ENCODE measurements around the gene ATP1A1. TPM values are rescaled to one million over a fixed set of nuclear protein-coding genes. Genes with fewer than 3 reads are reported as not detected.

Gene ATP1A1
- total RNA-seq, 1 experiment from 2014 or later: 286 TPM

- TF ChIP-seq AFF4 (CRISPR knock-in tag; IDR thresholded peaks at IDR 0.05; ENCODE audit: borderline replicate concordance) (no peak), ZBTB43 (CRISPR knock-in tag; IDR thresholded peaks at IDR 0.05) (no peak)
These were observed 1.3 kb upstream of the ATP1A1 start (continued) for GRCh38 chr1:116371752-116372151.

GRCh38 chr1:116372191-116372590 lies 853 bp upstream of the ATP1A1 start:
- TF ChIP-seq KAT7 (CRISPR knock-in tag; IDR thresholded peaks at IDR 0.05; ENCODE audit: borderline replicate concordance): no peak
- no peak for TF ChIP-seq MLX (CRISPR knock-in tag; IDR thresholded peaks at IDR 0.05)
- TF ChIP-seq FOXP1 (CRISPR knock-in tag; IDR thresholded peaks at IDR 0.05; ENCODE audit: borderline replicate concordance): no peak
- no peak for TF ChIP-seq MXD4 (CRISPR knock-in tag; IDR thresholded peaks at IDR 0.05; ENCODE audit: borderline replicate concordance)
- TF ChIP-seq E2F5 (CRISPR knock-in tag; IDR thresholded peaks at IDR 0.05): no peak
- TF ChIP-seq ELF4 (CRISPR knock-in tag; IDR thresholded peaks at IDR 0.05; ENCODE audit: low read depth): no peak
- TF ChIP-seq SMAD3 (CRISPR knock-in tag; IDR thresholded peaks at IDR 0.05; ENCODE audit: borderline replicate concordance): no peak
- TF ChIP-seq ZNF121 (CRISPR knock-in tag; IDR thresholded peaks at IDR 0.05): no peak
- TF ChIP-seq SP1 (CRISPR knock-in tag; conservative IDR thresholded peaks at IDR 0.05): no peak
- CTCF ChIA-PET: interaction anchor here (1.2 to 2.4 kb wide), 3 partner anchors 24 to 233 kb away, joined by 4 to 13 read pairs (median 7); no protein-coding TSS in a partner anchor
- ATAC-seq (no peak), DNase-seq (ENCODE audit: low spot score) (peak; percentile 18)
- H3K27me3 Mint-ChIP-seq (ENCODE audit: low read depth): peaks cover 21% of the 10 kb centered on the region
- no peaks in the 10 kb centered on the region for H3K36me3 Mint-ChIP-seq
- no peaks in the 10 kb centered on the region for H3K9me3 Mint-ChIP-seq
- peaks cover 41% of the 10 kb centered on the region for H3K4me1 Mint-ChIP-seq
- H3K27ac Mint-ChIP-seq: peak overlapping the region; percentile 49; the same call in 1 of the 2 replicates
- peak overlapping the region; percentile 84 for H3K4me3 Mint-ChIP-seq
- POLR2A ChIA-PET: no interaction called here

GRCh38 chr1:116373431-116374352 lies 648 bp downstream of the ATP1A1 start:
- Mint-ChIP-seq H3K4me3 (peak overlapping the region; percentile 86), H3K27me3 (ENCODE audit: low read depth) (peaks cover 21% of the 10 kb centered on the region), H3K36me3 (no peaks in the 10 kb centered on the region), H3K27ac (peak overlapping the region; percentile 84), H3K4me1 (peaks cover 53% of the 10 kb centered on the region), H3K9me3 (no peaks in the 10 kb centered on the region)
- POLR2A ChIA-PET: interaction anchor here (0.7 to 1.1 kb wide), 5 partner anchors 9 to 1035 kb away, joined by 3 to 4 read pairs (median 4); no protein-coding TSS in a partner anchor
- ATAC-seq: peak; percentile 22
- peak; percentile 62 for DNase-seq (ENCODE audit: low spot score)
- CTCF ChIA-PET: interaction anchor here (1.5 kb wide), 1 partner anchor 234 kb away, joined by 3 read pairs; no protein-coding TSS in a partner anchor
- TF ChIP-seq CTCF (IDR thresholded peaks at IDR 0.05) (no peak), SP1 (CRISPR knock-in tag; conservative IDR thresholded peaks at IDR 0.05) (no peak), ELF4 (CRISPR knock-in tag; IDR thresholded peaks at IDR 0.05; ENCODE audit: low read depth) (no peak), GRHL2 (CRISPR knock-in tag; IDR thresholded peaks at IDR 0.05; ENCODE audit: insufficient replicate concordance, severe bottlenecking) (no peak), RORB (CRISPR knock-in tag; IDR thresholded peaks at IDR 0.05) (no peak), NR3C1 (CRISPR knock-in tag; conservative IDR thresholded peaks at IDR 0.05; ENCODE audit: low read depth) (no peak), CBFB (CRISPR knock-in tag; IDR thresholded peaks at IDR 0.05; ENCODE audit: low read depth) (no peak), ZNF317 (CRISPR knock-in tag; IDR thresholded peaks at IDR 0.05; ENCODE audit: borderline replicate concordance, low read depth) (no peak), AR (CRISPR knock-in tag; IDR thresholded peaks at IDR 0.05) (no peak), ZNF423 (CRISPR knock-in tag; IDR thresholded peaks at IDR 0.05) (no peak), NFE2L1 (CRISPR knock-in tag; IDR thresholded peaks at IDR 0.05) (no peak)
